Muscle of leg (tissue), 16 donors: ENCODE results near the gene UGT2B11. TPM values are rescaled to one million over a fixed set of nuclear protein-coding genes. Genes with fewer than 3 reads are reported as not detected.
"Not testable (repeated sequence)": the region's sequence is repeated elsewhere in the genome, so short reads cannot be mapped to it uniquely, and the experiment has no call there.

Experiments used
- DNase-seq: peaks from one replicate; pipeline ENCODE4 v3.0.0; 2013
- H3K27ac ChIP-seq: one replicate; pipeline ENCODE4 v1.5.1; 2013; ENCODE audit warnings: mild to moderate bottlenecking, low read length, control low read depth
- H3K27me3 ChIP-seq: one replicate; pipeline ENCODE4 v1.6.1; 2013; ENCODE audit warnings: low read length; ENCODE audit not compliant: control insufficient read depth, insufficient read depth
- H3K36me3 ChIP-seq: one replicate; pipeline ENCODE4 v1.6.1; 2013; ENCODE audit warnings: low read length; ENCODE audit not compliant: control insufficient read depth, insufficient read depth
- H3K4me1 ChIP-seq: one replicate; pipeline ENCODE4 v1.6.1; 2013; ENCODE audit warnings: low read length; ENCODE audit not compliant: control insufficient read depth, insufficient read depth
- H3K4me3 ChIP-seq: one replicate; pipeline ENCODE4 v1.5.1; 2013; ENCODE audit warnings: low read length, control low read depth
- H3K9me3 ChIP-seq: replicated peaks from 2 replicates; pipeline ENCODE4 v1.6.1; 2013; ENCODE audit warnings: low read depth, low read length; ENCODE audit not compliant: control insufficient read depth
- WGBS: methylation state at CpG from one replicate; pipeline ENCODE4 v1.1.5; 2013; ENCODE audit warnings: missing lambda C conversion rate; ENCODE audit not compliant: insufficient coverage; 5-methylcytosine and 5-hydroxymethylcytosine counted together
- long read RNA-seq, 11 donors: transcript quantifications; one replicate each; lab custom pipeline, GENCODE V29; 2026
- polyA plus RNA-seq, 8 donors: library from polyadenylated mRNA; unstranded; fragments of 120-200 nt; gene quantifications; one replicate each; pipeline versions ENCODE4 v1.2.1 to v1.2.3, GENCODE V29; 2013; ENCODE audit warnings: inconsistent platforms in 1 of 8, low replicate concordance in 1 of 8; ENCODE audit not compliant: insufficient read length in 8 of 8, insufficient read depth in 1 of 8
- total RNA-seq: library from RNA; stranded (reverse); fragments of 120-200 nt; gene quantifications from one replicate; pipeline ENCODE4 v1.2.4, GENCODE V29; 2013

UGT2B11 gene
- total RNA-seq (0.13 TPM), polyA plus RNA-seq (under 1 TPM in 2 of 8 donors, not detected in 6; 0.16 to 0.22 TPM)
- long read RNA-seq, donor 1: 0 reads
- long read RNA-seq, donor 2: 0 reads
- long read RNA-seq, donor 3: 0 reads
- long read RNA-seq, donor 4: 0 reads
- long read RNA-seq, donor 5: 0 reads
- long read RNA-seq, donor 6: 0 reads
- long read RNA-seq, donor 7: 0 reads
- long read RNA-seq, donor 8: 0 reads
- long read RNA-seq, donor 9: 0 reads
- long read RNA-seq, donor 10: 0 reads
- long read RNA-seq, donor 11: 0 reads

- Histone ChIP-seq H3K27me3 (no peaks in the 10 kb centered on the region), H3K4me1 (no peaks in the 10 kb centered on the region), H3K4me3 (no peak within 1 kb of the TSS), H3K27ac (no peak within 1 kb of the TSS), H3K9me3 (no peaks in the 10 kb centered on the region), H3K36me3 (no peaks in the 10 kb centered on the region)
- 100% methylated on average over 1 of the region's 3 CpGs for whole genome bisulfite sequencing
- DNase-seq: no peak
Observed at GRCh38 chr4:69214716-69215115, at the start of gene UGT2B11. Gene UGT2B11, minus strand, starts transcription at chr4:69214748. Its CDS starts 26 bp downstream, at chr4:69214722.

- H3K36me3 ChIP-seq, H3K27ac ChIP-seq, H3K4me1 ChIP-seq, H3K27me3 ChIP-seq, H3K4me3 ChIP-seq, H3K9me3 ChIP-seq, DNase-seq: not testable (repeated sequence)
- no CpG with 5 or more reads among the region's 3 CpGs for WGBS
Observed at GRCh38 chr4:69253147-69253772, 38.7 kb upstream of the UGT2B11 start.

- no CpG with 5 or more reads among the region's 2 CpGs for WGBS
- DNase-seq, H3K27me3 ChIP-seq, H3K27ac ChIP-seq, H3K36me3 ChIP-seq, H3K4me3 ChIP-seq, H3K9me3 ChIP-seq, H3K4me1 ChIP-seq: not testable (repeated sequence)
Observed at GRCh38 chr4:69250884-69251283, 36.3 kb upstream of the UGT2B11 start.

- WGBS: 50% methylated on average over 2 of the region's 3 CpGs
- H3K27ac ChIP-seq, H3K9me3 ChIP-seq, H3K36me3 ChIP-seq, H3K4me3 ChIP-seq, H3K4me1 ChIP-seq, H3K27me3 ChIP-seq, DNase-seq: not testable (repeated sequence)
Observed at GRCh38 chr4:69242562-69243240, 28.2 kb upstream of the UGT2B11 start.

- not testable (repeated sequence) for H3K27me3 ChIP-seq, H3K4me1 ChIP-seq, H3K36me3 ChIP-seq, H3K4me3 ChIP-seq, H3K27ac ChIP-seq, H3K9me3 ChIP-seq, DNase-seq
- no CpG with 5 or more reads among the region's 2 CpGs for WGBS
Observed at GRCh38 chr4:69241746-69242145, 27.2 kb upstream of the UGT2B11 start.

GRCh38 chr4:69240787-69241186, 26.2 kb upstream of the UGT2B11 start:
- H3K27ac ChIP-seq, H3K27me3 ChIP-seq, H3K9me3 ChIP-seq, H3K36me3 ChIP-seq, H3K4me3 ChIP-seq, H3K4me1 ChIP-seq, DNase-seq: not testable (repeated sequence)
- no CpG with 5 or more reads among the region's 3 CpGs for WGBS

GRCh38 chr4:69239557-69240168, 25.1 kb upstream of the UGT2B11 start:
- H3K4me3 ChIP-seq: no peak overlapping the region
- no peak for DNase-seq
- H3K27me3 ChIP-seq: no peaks in the 10 kb centered on the region
- H3K4me1 ChIP-seq: no peaks in the 10 kb centered on the region
- H3K27ac ChIP-seq: no peak overlapping the region
- WGBS: 82% methylated on average over 1 of the region's 6 CpGs
- H3K36me3 ChIP-seq: no peaks in the 10 kb centered on the region
- no peaks in the 10 kb centered on the region for H3K9me3 ChIP-seq

- Histone ChIP-seq H3K27me3 (no peaks in the 10 kb centered on the region), H3K36me3 (no peaks in the 10 kb centered on the region), H3K9me3 (no peaks in the 10 kb centered on the region), H3K27ac (no peak overlapping the region), H3K4me3 (no peak overlapping the region), H3K4me1 (no peaks in the 10 kb centered on the region)
- no CpG with 5 or more reads among the region's 2 CpGs for WGBS
- no peak for DNase-seq
Observed at GRCh38 chr4:69239092-69239491, 24.5 kb upstream of the UGT2B11 start.

- Histone ChIP-seq H3K4me1 (no peaks in the 10 kb centered on the region), H3K4me3 (no peak overlapping the region), H3K36me3 (no peaks in the 10 kb centered on the region), H3K9me3 (no peaks in the 10 kb centered on the region), H3K27me3 (no peaks in the 10 kb centered on the region), H3K27ac (peak overlapping the region; percentile 47)
- peak; percentile 22 for DNase-seq
- WGBS: 20% methylated on average over 1 of the region's 2 CpGs
Observed at GRCh38 chr4:69224891-69225290, 10.3 kb upstream of the UGT2B11 start.

GRCh38 chr4:69223277-69223676, 8.7 kb upstream of the UGT2B11 start:
- not testable (repeated sequence) for H3K36me3 ChIP-seq, H3K4me3 ChIP-seq, H3K4me1 ChIP-seq, H3K9me3 ChIP-seq, H3K27ac ChIP-seq, DNase-seq, H3K27me3 ChIP-seq
- 93% methylated on average over 6 of the region's 6 CpGs for WGBS
